Right lobe of liver (tissue), 4 donors: ENCODE results near the gene TYW1.
"Not testable (repeated sequence)": the region's sequence is repeated elsewhere in the genome, so short reads cannot be mapped to it uniquely, and the experiment has no call there.

Experiments used
- CTCF ChIP-seq, 4 donors: fragments of 200-600 bp in 3 of 4; fragments of 450-650 bp in 1 of 4; IDR thresholded peaks; one replicate each; pipeline versions ENCODE4 v1.5.1 to v1.8.0; 2016 to 2022; ENCODE audit warnings: antibody characterized with exemption in 4 of 4, mild to moderate bottlenecking in 2 of 4
- POLR2A ChIP-seq: fragments of 450-650 bp; IDR thresholded peaks from one replicate; pipeline ENCODE4 v1.6.1; 2017; ENCODE audit warnings: antibody characterized with exemption, mild to moderate bottlenecking
- donor health status: DM: no; HTN: no; CAD: no.
- donor health status: DM: no; HTN: no; CAD: no.
- donor health status: DM: no; HTN: yes; CAD: no.

- TF ChIP-seq CTCF (IDR thresholded peaks at IDR 0.05); POLR2A: not testable (repeated sequence)
Measured at GRCh38 chr7:67134912-67135311, 138.3 kb downstream of the TYW1 start.
